SIG-M5 treated with dmso at 0.1 percent for 504 hours (cell line): ENCODE measurements around the gene GDF2.

Source experiments
- DNase-seq: peaks from one replicate; lab custom pipeline; 2025; ENCODE audit not compliant: unreplicated experiment; lab: John Stamatoyannopoulos, UW

Gene GDF2

DNA sequence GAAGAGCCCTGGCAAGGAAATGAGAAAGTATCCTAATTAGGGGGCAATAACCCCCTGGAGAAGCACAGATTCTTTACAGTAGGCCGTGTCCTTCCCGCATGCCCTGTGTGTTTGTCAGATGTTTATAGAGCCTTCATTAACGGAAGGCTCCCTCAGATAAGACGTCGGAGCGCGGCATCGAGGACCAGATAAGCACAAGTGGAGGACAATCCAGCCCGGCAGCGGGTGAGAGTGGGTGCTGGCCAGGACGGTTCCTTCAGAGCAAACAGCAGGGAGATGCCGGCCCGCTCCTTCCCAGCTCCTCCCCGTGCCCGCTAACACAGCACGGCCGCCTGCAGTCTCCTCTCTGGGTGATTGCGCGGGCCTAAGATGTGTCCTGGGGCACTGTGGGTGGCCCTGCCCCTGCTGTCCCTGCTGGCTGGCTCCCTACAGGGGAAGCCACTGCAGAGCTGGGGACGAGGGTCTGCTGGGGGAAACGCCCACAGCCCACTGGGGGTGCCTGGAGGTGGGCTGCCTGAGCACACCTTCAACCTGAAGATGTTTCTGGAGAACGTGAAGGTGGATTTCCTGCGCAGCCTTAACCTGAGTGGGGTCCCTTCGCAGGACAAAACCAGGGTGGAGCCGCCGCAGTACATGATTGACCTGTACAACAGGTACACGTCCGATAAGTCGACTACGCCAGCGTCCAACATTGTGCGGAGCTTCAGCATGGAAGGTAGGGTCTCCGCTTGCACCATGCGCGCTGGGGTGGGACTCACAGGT lies at the start of gene GDF2:
GDF2 (plus strand) TSS at position 155 of the 762 bp plus-strand sequence; CDS start at position 370, 215 bp downstream.
- no peak for DNase-seq

DNA sequence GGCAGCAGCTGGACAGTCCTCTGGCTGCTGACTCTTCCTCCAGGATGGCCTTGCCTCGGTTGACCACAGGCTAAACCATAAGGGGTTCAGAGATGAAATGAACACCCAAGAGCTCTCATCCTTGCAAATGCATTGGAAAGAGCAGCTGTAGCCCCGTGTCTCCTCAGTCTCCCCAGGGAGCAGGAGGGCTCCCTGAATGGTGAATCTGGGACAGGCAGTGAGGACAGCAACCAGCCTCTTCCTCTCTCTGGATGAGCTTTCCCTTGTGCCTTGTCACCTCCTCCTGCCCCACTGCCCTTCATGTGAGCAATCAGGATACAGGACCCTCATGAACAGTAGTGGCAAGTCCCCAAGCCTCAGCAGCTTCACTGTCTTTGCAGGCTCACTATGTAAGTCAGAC lies 46.2 kb upstream of the GDF2 start:
- DNase-seq, result no peak

DNA sequence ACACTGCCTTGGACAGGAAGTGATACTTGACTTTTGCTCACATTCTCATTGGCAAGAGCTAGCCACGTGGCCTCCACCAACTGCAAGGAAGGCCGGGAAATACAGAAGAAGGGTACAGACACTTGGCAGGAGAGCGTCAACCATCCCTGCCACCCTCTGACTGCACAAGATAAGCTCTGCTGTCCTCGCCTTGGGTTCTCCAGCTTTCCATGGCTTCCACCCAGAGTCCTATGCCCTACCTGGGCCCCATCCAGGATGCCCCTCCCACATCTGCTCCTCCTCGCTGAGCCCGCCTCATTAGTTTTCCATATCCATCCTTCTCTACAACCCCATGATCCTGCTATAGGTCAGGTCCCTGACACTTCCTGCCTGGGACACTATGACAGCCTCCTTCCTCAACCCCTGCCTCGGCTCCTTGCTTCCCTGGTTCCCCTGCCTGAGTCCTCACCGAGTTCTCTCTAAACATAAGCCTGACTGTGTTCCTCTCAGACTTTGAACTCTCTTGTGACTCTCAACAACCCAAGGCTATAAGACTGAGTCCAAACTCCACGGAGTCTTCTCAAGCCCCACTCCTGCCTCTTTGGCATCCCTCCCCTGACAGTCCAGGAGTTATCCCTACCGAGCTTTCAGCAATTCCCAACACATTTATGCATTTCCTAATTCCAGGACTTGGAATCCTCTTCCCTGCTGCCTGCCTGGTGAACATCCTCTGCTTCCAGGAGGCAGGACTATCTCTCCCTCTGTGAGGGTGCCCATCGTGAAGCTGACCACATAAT lies 45.5 kb upstream of the GDF2 start:
- no peak for DNase-seq

DNA sequence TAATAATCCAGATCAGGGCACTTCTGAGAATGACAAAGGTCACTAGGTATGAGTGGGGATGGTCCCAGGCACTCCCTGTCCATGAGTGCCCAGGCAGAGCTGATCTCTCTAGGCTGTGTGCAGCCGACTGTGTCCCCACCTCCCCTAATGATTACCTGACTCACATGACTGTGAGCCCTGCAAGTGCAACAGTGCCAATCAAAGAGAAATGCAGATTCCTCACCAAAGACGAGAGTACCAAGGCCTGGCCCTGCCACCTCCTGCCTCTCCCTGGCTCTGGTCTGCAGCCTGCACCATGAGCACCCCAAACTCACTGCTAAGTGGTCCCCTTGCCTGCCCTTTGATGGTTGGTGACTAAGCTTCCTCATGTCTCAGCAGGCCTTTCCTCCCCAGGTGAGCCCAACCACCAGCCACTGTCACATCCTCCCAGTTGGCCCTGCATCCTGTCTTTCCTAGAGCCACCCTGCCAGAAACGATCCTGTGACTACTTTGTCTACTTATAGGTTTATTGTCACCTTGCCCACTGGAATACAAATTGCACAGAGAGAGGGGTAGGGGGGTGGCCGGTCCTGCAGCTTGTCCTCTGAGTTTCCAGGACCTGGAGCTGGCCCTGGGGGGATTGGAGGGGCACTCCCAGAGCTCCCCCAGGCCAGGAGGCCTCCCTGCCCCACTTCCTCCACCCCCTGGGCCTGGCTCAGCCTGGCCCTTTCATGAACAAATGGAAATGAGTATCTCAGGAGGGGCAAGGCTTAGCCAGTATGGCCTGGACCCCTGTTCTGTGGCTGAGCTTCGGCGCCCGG lies 44.7 kb upstream of the GDF2 start:
- DNase-seq, result no peak

DNA sequence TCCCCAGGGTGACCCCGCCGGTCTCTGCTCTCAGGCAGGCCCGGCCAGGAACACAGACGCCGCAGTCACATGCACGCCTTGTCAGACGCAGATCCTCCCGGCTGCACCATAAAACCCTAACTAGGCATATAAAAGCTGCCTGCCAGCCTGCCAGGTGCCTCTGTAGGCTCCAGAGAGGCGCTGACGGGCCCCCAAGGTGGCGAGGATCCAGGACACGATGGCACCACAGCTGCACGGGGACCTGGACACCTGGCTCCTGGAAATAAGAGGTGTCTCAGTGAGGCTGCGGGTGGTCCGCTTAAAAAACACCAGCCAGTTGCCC lies 44.1 kb upstream of the GDF2 start:
- DNase-seq, result no peak

DNA sequence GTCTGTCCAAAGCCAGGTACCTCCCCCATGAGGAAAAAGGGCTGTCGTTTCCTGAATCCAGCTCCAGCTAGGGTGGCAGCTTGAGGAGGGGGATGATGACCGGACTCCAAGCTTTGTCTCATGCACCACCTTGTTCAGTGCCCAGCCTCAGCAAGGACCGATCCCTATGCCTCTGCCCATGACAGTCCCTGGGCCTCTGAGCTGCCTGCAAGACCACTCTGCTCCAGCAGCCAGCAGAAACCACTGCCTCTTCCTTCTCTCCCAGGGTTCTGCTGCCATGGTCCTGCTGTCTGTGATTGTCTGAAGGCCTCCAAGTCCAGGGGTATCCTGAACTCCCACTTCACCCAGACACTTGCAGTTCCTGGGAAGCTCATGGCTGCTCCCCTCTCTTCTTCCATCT lies 43.5 kb upstream of the GDF2 start:
- DNase-seq, result no peak

DNA sequence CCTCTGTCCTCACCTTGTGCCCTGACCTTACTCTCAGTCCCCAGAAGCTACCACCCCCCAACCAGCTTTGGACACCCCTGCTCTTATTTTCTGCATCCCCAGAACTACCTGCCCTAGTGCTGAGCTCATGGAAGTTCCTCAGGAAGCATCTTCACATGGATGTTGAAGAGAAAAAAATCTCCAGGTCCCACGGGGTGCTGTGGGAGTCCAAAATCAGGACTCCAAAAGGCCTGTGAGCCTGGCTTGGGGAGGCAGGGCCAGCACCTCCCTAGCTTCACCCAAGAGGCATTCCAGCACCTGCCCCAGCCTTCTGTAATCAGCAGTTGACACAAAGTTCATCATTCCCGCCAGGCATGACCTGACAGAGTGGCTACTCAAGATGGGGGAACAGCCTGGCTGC lies 43.0 kb upstream of the GDF2 start:
- no peak for DNase-seq

DNA sequence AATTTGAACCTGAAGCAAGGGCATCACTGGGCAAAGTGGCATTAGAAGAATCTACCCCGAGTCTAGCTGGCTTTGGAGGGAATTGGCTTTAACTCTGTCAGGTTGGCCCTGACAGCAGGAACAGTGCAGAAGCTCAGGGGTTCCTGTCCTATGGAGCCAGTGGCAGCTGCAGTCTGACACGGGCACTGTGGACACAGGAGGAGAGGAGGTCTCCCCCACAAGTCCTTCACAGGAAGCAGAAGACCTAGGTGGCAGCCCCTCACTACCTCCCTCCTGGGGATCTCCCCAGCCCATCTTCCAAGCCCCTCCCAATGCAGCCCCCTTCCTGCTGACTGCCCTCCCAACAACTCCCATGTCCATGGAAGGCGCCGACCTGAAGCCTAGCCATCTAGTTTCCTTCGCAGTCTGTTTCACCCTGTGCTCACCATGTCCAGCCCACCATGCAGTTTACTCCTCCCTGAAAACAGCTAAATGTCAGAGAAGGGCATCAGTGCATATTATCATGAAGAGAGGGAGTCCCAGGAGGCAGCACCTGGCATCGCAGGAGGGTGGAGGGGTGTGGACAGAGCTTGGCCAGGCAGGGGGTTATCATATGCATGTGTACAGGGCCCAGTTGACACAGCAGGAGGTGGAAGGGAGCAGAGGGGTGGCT lies 40.1 kb upstream of the GDF2 start:
- DNase-seq, result no peak

DNA sequence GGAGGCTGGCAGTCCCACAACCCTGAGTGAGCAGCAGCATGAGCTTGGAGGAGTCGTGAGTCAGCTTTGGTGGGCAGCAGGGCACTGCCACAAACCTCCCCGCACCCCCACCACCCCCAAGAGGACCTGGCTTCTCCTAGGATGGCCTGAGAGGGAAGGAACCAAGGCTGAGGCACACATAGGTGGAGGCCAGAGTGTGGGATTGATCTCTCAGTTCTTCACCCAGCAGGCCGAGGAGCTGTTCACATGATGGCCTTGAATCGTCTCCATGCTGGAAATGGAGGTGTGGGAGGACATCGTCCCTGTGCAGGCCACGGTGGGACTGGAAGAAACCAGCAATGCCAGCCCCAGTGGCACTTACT lies 39.6 kb upstream of the GDF2 start:
- no peak for DNase-seq

DNA sequence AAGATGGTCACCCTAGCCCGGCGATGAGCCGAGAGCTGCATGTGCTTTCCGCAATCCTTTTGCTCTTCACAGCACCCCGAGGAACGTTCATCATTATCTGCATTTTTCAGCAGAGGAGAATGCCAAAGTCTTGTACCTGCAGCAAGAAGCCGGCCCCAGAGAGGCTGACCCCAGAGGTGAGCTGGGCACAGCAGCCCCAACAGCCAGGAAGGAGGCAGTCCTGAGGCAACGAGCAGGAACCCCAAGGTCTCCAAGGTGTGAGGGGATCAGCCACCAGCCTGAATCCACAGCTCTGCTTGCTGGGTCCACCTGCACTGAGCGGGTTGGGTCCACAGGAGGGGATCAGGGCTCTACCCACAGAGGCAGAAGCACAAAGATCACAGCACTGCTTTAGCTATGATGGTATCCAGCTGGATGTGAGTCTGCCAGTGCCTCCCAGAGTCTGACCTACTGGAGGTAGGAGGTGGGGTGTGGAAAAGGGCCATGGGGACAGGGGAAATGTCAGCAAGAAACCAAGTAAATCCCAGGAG lies 39.1 kb upstream of the GDF2 start:
- no peak for DNase-seq

DNA sequence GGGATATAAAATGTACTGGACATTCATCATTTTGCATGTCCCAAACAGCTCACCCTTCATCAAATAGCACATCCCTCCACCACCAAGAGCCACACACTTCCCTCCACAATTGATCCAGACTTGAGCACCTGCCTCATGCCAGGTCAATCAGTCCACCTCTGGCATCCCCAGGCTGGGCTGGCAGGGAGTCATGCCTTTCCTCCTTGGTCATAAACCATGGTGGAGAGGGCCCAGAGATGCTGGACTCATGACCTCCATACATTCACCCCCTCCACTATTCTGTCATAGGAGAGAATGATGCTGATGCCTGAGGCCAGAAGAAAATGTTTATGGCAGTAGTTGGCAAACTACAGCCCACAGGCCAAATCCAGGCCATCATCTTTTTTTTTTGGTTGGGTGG lies 38.4 kb upstream of the GDF2 start:
- no peak for DNase-seq

DNA sequence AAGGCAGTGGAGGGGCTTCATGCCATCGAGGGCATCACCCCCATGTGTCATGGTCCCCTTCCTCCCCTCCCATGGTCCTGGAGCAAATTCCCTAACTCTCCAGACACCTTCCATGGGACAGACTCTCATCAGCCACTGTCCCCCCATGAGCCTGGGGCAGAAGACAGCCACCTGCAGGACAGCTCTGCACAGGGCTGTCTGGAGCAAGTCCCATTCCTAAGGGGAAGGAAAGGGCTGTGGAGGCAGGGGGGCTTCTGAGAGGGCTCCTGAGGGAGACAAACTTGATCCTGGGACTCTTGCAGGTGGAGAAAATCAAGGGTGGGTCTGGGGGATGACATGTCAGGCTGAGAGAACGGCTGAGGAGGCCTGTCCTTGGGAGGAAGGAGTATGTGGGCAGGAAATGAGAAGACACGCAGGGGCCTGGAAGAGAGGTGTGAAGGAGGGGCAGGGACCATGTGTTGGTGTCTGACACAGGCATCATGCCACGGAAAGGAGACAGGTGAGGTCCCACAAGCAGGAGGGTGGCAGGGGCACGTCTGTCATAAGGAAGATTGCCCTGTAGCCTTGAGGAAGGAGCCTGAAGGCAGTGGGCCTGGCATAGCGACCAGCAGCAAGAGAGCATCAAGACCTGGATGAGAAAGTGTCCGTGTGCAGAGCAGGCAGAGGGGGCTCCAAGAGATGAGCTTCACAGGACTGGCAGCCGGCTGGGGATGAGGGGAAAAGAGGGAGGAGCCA lies 36.7 kb upstream of the GDF2 start:
- no peak for DNase-seq

DNA sequence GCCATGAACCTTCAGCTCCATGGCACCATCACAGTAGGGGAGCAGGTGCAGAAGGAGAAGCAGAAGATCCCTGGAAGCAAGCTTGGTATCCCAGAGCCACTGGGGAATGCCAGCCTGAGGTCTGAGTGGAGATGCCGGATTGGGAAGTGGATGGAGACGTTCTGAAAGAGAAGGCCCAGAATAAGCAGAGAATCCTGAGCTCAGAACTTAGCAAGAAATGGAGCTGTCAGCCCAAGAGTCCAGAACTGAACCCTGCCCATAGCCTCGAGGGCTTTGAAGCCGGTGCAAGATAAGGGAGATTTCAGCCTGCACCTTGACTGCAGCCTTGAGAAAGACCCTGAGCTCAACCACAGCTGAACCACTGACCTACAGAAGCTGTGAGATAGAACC lies 36.1 kb upstream of the GDF2 start:
- DNase-seq, result no peak

DNA sequence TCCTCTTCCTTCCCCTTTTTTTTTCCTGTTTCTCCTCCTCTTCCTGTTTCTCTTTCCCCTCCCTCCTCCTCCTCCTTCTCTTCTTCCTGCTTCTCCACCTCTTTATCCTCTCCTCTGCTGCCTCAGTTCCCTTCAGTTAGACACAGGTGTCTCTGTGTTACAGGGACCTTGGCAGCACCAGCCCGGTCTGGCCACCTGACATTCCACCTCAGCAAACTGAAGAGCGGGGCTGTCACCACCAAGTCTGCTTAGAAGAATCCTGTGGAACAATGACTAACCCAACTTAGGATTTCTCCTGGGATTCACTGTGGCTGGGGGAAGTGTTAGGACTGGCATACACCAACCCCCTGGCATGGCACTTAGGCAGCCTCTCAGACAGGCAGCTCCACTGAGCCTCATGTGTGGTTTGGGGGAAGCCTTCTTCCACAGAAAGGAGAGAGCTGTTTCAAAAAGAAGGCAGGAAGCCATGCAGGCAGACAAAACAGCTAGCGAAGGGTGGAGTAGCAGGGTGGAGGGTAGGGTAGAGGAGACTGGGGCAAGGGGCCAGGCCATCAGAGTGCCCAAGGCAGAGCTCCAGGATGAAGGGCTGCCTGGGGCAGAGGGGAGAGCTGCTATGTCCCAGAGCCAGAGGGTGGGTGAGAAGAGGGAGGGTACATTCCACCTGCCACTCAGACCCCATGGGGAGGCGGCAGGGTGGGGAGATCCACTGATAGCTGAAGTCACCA lies 35.5 kb upstream of the GDF2 start:
- DNase-seq, result no peak

DNA sequence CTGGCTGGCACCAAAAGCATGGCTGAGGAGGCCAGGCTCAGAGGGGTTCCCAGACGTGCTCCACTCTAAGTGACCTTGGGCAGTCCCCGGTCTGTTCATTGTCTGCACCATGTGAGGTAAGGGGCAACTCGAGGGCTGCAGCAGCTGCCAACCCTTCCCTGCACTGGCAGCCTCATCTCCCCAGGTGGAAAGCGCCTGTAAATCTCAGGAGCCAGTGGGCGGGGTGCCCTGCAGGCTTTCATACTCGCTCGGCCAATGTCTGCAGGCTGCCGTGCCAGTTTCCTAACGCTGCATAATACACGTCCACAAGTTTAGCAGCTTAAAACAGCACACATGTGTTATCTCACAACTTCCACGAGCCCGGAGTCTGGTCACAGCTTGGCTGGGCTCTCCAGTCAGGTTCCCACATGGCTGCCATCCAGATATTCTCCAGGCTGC lies 34.9 kb upstream of the GDF2 start:
- no peak for DNase-seq

DNA sequence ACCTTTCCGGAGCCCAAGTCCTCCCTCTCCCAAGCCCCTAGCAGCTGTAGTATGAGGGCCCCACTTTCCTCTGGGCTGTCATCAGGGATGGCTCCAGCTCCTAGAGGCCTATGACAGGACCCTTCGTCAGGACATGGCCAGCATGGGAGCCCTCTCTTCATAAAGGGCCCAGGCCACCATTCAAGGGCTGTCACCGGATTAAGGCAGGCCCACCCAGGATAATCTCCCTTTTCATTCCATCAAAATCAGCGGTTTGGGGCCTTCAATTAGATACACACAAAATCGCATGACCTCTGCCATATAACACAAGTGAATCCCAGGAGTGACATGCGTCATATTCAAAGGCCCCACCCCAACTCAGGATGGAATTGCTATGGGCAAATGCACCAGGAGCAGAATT lies 34.4 kb upstream of the GDF2 start:
- DNase-seq, result no peak

DNA sequence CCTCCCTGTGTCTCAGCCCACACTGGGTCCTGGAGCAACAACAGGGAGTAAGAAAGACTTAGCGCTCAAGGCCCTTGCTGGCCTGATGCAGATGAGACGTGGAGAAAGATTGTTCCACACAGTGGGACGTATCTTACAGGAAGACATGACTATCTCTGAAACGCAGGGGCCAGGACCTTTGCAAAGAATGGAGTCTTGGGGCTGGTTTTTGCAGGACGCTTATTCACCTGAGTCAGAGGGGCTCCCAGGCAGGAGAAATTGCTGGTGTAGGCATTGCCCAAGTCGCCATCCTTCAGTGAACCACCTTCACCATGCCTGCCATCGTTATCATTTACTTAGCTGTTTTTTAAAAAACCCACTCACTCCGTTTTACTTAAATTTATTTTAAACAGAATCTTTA lies 34.0 kb upstream of the GDF2 start:
- no peak for DNase-seq

DNA sequence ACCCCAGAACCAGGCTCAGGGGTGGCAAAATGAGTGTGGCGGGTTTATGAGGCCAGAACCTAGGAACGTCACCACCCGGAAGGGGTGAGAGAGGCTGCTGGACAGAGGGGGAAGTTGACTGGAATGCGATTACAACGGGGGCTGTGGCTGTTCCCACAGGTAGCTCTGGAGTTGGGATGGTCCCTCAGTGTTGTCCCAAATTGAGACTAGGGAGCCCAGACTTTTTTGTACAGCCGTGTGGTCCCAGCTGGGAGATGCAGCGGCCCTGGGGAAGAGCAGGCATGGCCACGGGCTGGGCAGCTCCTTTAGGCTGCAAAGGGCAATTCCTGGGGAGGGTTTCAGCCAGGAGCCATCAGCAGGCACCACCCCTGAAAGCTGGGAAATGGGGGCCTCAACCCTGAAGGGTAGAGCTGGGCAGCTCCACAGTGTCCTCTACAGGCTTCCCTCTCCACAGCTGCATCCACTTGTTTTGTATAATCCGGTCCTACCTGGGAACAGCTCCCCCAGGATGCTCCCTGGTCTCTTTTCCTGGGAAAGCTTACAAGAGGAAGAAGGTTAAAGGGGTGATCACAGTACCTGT lies 33.2 kb upstream of the GDF2 start:
- DNase-seq, result no peak

DNA sequence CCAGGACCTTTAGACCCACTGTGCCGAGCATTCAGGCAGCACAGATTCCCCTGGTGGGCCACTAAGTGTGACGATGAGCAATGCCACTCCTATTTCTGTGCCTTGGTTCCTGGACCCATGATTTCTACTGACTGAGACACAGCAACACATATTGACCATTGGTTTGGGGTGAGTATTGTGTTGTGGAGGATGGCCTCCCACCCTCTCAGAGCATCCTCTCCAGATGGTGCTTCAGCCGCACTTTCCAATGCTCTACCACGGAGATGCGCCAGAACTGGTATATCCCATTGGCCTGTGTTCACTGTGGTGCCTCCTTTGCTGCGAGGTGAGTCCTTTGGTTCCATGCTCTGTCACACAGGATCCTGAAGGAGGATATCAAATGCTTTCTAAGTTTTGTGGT lies 32.3 kb upstream of the GDF2 start:
- DNase-seq, result no peak

DNA sequence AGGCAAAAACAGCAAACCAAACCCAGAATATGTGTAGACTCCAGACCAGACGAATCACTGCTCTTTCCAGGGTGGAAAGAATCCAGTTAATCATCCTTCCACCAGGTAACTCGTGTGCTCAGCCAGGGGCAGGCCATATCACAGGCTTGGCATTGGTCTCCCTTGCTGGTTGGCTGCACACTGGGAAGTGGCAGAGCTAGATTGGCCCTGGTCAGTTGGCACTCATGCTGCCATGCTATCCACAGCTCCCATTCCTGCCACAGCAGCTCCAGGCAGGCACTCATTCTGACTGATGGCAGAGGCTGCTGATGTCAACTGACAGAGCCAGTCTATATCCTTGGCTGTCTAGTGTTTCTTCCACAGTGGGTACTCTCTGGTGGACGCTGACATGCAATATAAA lies 31.9 kb upstream of the GDF2 start:
- DNase-seq, result no peak
